GM19324 (cell line): Measurements from ENCODE around the gene RCBTB1.

Experiments
- ATAC-seq: cut with Tn5 transposase; IDR thresholded peaks from one replicate; pipeline ENCODE4 v1.9.1; 2021; ENCODE audit warnings: mild to moderate bottlenecking, moderate library complexity; ENCODE audit not compliant: unreplicated experiment, low FRiP score

RCBTB1 gene

DNA sequence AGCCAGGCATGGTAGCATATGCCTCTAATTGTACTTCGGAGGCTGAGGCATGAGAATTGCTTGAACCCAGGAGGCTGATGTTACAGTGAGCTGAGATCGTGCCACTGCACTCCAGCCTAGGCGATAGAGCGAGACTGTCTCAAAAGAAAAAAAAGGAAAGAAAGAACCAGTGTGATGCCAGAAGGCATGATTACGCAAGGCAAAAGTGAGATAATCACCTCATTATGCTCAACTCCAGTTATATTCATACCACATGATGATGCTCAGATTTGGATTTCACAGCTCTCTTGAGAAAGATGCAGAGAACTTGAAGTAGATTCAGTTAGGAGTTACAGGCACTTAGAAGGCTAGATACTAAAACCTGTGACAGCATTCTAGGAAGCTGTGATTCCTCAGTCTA, 21.8 kb downstream of the RCBTB1 start:
- ATAC-seq = no peak

DNA sequence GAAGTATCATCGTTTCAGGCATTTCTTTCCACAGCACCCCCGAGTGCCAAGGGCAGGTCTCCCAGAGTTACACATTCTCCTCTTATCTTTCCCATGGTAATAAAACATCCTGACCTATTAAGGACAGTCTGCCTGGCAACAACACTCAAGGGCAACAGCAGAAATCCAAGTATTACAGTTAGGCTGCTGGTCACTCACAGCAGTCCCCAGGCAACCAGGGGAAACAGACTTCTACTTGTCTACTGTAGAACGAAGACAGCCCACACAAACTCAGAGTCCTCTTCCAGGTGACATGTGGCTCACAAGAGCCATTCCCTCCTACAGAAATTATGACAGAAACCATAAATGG, 24.3 kb downstream of the RCBTB1 start:
- ATAC-seq = no peak

DNA sequence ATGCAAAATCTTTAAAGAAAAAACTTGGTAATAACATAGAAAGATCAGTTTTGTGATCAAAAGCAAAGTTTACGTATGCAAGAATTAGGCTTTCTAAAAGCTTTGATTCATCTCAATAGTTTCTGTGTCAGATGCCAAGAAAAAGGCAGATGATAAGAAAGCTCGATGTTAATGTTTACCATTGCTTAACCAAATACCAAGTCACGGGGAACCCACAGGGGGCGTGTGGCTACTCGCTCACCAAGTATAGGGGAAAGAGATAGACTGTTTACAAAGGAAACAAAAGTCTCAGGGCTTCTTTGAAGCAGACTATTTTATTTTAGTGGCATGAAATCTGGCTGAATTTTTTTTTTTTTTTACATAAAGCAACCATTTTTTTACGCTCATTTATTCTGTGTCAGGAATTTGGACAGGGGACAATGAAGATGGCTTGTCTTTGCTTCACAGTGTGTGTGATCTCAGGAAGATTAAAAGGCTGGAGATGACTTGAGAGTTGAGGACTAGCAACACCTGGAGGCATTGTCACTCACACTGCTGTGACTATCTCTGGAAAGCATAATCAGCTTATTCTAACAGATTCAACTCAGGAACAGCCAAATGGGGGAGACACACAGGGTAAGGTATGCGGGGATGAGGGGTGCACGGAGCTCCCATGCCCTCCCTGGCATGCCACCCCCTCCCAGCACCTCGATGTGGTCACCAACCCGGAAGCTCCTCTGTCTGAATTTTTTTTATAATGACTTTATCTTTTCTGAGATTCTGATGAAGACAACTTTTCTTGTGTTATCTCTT, 24.9 kb downstream of the RCBTB1 start:
- no peak for ATAC-seq

DNA sequence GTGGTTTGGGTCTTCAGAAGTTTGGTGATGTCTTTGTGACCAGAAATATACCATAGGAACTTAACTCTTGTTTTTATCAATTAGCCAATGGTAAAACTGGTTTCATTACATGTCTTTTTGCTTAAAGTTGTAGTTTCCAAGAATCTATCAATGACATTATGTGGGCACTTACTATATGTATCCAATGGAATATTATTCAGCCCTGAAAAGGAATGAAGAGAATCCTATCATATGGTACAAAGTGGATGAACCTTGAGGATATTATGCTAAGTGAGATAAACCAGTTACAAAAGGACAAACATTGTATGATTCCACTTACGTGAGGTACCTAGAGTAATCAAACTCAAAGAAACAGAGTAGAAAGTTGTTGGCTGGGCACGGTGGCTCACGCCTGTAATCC, 26.4 kb downstream of the RCBTB1 start:
- no peak for ATAC-seq

DNA sequence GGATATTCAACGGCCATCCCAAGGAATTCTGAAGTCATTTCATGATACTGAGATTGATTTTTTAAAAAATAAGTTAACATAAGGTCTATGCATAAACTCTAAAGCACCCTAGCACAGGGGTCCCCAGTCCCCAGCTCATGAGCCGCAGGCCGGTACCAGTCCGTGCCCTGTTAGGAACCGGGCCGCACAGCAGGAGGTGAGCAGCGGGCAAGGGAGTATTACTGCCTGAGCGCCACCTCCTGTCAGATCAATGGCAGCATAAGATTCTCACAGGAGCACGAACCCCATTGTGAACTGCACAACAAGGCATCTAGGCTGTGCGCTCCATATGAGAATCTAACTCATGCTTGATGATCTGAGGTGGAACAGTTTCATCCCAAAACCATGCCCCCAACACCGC, 31.0 kb downstream of the RCBTB1 start:
- no peak for ATAC-seq

DNA sequence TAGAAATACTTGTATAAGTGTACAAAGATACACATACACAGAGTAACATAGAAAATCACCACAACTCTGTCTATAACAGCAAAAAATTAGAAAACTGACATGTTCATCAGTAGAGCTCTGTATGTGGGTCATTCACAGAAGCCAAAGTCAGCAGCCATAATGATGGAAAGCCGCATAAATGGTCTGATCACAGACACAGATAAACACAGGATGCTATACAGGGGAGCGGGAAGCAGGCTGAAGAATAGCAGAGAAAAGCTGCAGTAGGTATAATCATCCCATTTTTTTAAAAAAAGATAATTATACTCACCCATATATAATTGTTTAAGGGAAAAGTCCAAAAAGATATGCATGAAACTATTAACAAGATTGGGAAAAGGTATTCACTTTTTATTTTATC, 31.5 kb downstream of the RCBTB1 start:
- ATAC-seq = no peak

DNA sequence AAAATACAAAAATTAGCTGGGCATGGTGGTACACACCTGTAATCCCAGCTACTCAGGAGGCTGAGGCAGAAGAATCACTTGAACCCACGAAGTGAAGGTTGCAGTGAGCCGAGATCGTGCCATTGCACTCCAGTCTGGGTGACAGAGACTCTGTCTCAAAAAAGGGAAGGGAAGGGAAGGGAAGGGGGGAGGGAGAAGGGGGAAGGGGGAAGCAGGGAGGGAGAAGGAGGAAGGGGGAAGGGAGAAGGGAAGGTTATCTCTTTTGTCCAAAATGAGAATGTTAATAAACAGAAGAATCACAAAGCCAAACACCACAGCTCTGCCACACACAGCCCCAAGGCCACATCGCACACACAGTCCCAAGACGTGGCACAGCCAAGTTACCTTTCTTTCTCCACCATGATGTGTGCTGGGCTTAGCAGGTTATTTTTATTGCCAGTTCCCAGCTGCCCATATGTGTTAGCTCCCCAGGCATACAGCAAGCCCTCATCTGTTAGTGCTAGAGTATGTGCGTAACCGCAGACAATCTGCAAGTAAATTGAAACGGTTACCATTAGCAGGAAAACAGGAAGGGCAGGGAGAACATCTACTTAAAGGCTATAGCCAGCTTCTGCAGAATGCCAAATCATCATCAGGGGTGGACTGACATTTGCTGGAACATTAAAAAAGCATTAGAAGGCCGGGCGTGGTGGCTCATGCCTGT, 34.3 kb downstream of the RCBTB1 start:
- no peak for ATAC-seq

DNA sequence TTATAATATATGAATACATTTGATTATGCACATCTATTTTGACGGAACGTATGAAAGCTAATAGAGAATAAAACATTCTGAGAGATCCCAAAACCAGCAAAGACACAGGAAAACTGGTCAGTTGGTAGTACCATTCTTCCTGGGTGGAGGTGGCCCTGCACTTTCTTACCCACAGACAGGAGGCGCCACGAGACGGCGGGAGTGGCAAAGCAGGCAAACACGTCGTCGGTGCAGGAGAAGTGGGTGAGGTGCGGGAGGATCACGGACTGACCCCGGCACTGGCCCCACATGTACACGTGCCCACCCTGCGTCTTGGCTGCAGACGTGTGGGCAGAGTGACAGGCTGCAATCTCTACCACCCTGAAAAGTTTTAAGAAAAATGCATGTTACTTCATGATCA, 36.1 kb downstream of the RCBTB1 start:
- no peak for ATAC-seq

DNA sequence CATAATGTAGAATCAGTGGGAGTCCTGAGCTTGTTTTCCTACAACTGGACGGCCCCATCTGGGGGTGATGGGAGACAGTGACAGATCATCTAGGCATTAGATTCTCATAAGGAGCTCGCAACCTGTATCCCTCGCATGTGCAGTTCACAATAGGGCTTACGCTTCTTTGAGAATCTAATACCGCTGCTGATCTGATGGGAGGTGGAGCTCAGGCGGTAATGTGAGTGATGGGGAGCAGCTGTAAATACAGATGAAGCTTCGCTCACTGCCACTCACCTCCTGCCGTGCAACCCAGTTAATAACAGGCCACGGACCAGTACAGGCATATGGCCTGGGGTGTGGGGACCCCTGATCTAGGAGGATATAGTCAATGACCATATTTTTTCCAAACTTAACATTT, 38.8 kb downstream of the RCBTB1 start:
- ATAC-seq = no peak

DNA sequence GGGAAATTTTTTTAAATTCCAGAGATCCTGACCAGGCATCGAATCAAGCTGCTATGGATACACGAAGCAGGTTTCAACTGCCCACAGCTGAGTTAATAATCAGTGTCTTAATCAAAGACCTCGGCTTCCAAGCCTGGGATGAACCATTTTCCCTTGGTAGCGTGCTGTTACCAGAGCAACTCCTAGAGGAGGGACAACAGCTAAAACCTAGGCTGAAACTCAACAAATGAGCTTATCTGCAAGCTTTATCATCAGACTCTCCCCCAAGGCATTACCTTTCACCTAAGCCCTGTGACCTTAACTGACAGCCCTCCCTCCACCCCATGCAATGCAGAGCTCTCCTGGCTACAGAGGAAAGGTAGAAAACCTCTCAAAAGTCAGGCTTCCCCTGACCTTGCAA, 39.7 kb downstream of the RCBTB1 start:
- no peak for ATAC-seq

DNA sequence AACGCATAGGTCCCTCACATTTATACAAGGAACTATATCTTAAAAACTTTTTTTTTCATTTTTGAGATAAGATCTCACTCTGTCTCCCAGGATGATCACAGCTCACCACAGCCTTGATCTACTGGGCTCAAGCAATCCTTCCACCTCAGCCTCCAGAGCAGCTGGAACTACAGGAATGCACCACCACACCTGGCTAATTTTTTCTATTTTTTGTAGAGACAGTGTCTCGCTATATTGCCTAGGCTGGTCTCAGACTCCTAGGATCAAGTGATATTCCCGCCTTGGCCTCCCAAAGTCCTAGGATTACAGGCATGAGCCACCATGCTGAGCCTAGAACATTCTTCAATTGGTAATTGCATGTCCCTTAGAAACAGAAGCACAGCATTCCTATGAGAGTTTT, 41.7 kb downstream of the RCBTB1 start:
- ATAC-seq = no peak

DNA sequence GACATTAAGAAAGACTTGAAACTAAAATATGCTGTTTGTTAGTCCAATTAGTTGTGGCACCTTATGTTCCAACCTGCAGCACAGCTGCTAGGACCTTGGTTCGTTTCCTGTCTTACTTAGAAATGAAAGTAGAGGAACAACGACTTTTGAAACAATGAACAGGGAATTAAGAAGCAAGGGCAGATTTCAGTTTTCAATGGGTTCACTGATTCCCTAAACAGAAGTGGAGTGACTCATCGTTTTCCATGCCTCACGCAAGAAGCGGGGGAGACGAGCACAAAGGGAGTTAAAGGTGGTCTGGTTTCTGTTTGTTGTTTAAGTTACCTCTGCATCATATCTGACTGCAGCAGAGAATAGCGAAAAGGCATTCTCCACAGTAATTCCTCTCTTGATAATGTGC, 44.8 kb downstream of the RCBTB1 start:
- ATAC-seq = no peak

DNA sequence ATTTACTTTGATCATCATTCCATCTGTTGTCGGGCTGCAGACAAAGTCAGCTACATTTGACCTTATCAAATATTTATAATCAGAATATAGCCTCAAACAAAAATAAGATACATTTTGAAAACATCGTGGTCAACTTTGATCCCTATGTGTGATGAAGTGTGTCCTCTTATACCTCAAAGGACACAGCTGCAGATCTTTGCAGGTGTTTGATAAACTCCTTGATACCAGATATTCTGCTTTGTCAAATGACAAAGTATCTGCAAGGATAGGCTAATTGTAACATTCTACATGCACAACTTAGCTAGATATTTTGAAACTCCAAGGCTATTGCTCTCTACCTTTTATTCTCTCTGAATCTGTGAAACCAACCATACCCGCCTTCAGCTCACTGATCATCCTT, 45.6 kb downstream of the RCBTB1 start:
- no peak for ATAC-seq

DNA sequence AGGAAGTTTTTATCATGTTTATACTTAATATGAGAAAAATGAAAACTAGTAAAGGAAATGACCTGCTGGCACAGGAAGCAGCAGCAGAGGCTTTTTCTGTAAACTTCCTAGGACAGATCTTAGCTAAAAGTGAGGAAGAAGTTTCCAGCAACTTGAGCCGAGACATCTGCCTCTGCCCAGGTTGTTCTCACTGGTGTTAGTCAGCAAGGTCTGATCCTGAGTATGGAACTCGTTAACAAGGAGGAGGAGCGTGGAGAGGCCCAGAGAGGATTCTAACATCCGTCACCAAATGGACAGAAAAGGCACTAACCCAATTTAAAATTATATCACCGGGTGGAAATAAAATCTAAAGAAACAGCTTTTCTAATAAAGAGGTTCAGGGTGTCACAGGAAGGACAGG, 46.0 kb downstream of the RCBTB1 start:
- no peak for ATAC-seq

DNA sequence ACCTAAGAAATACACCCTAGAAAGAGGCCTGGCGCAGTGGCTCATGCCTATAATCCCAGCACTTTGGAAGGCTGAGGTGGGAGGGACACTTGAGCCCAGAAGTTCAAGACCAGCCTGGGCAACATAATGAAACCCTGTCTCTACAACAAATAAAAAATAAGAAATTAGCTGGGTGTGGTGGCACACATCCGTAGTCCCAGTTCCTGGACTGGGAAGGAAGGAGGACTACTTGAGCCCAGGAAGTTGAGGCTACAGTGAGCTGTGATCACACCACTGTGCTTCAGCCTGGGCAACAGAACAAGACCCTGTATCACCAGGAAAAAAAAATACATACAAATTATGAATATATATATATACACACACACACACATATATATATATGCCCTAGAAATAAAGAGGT, 47.0 kb downstream of the RCBTB1 start:
- no peak for ATAC-seq

DNA sequence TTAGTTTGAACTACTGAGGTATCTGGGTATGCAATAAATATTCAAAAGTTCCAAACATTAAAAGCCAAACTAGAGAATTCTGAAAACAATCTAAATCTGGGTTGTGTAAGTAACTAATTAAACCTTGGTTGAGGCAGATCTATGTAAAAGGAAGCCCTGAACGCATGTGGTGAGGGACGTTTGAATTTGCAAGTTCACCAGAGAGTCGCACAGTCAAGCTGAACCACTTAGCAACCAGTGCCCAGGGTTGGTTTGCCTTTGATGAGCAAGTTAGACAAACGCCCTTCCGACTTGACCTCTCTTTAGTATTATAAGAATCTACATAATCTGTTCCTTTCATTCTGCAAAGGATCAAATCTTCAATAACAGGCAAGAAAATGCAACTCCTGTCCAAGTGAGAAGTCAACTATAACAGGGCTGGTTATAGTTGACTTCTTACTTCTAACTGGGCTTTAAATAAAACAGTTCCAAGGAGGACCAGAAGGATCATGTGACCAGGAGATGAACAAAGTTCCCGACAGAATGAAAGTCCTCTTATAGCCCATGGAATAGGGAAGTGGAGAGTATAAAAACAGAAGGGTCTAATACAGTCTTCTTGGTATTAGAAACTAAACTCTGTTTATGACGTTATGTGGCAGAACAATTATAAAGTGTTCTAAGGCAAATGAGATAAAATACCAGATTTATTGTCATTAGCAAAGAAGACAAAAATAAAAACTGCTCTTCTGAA, 49.0 kb downstream of the RCBTB1 start:
- no peak for ATAC-seq

DNA sequence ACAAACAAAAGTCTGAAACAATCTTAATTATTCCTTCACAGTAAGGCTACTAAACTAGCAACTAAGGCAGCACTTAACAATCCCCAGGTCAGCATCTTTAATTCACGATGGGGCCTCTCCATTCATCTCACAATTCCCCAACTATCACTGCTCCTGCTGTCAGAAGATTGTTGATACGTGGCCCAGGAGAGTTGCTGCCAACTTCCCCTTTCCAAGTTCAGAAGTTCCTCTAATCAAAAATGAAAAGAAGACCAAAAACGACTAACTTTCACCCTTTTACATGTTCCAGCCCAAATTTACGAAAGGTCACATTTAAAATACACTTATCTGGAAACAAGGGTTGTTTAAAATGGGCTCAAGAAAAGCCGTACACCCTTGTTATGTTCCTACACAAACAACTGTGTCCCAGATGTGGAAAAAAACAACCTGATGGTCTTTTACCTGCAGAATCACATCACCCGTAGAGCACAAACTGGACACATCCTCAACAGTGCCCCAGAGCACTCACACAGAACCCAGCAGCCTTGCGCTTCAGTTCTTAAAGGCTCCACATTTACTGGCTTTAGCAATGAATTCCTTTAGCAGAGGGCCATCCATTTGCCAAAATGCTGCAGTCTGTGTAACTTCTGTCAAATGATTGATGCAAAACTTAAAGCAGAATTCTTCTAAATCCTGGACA, 51.6 kb downstream of the RCBTB1 start:
- ATAC-seq = no peak

DNA sequence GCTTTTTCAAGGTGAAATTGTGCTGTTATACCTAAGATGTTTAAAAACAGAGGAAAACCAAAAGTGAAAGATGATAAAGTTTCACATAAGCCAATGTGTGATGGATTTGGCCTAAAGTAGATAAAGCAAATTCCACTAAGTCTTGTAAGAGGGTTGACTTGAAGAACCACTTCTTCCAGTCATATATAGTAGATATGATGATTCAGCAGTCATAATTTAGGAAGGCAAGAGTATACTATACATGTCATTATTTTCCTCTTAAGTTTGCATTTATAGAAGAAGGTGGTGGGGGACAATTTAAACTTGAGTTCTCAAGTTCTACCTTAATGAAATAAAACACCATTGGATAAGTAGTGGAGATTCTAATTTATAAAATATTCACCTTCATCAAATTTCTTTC, 52.3 kb downstream of the RCBTB1 start:
- ATAC-seq = no peak

DNA sequence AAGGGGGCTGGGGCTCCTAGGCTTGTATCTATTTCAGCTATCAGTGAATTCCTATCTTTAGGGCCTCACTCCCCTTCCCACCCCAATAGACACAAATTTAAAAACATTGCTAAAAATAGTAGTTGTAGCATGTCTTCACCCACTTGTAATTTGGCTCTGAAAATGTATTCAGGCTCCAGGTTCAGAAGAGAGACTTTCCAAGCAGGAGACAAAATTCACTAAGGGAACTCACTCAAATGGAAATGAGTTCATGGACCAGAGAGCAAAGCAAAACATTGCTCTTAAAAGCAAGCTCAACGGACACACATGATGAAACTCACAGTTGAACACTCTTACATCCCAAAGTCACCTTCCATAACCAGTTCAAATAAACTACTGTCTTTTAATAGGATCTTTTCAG, 52.8 kb downstream of the RCBTB1 start:
- ATAC-seq = no peak

DNA sequence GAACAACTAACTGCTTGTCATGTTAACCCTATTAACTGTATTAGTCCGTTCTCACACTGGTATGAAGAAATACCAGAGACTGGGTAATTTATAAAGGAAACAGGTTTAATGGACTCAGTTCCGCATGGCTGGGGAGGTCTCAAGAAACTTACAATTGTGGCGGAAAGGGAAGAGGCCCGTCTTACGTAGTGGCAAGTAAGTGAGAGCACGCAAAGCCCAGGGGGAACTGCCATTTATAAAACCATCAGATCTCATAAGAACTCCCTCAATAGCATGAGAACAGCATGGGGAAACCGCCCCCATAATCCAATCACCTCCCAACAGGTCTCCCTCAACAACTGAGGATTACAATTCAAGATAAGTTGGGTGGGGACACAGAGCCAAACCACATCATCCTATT, 54.9 kb downstream of the RCBTB1 start:
- ATAC-seq = no peak

DNA sequence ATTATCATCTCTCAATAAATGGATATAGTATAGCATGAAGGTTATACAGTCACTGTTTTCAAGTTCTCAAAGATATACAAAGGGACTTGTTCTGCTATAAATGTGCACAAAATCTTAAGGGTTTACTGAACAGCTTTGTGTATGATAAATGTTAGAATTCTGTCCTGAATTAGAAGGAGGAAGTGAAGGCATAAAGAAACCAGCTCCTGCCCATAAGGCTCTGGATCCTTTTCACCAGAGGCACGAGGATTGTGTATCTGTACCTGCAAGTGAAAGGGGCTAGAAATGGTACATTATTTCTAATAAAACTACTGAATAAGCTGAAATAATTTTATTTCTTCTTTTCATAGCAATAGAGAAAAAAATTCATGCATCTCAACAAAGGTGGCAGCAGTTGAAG, 57.2 kb downstream of the RCBTB1 start:
- ATAC-seq = no peak
